Activated CD8-positive, alpha-beta T cell treated with anti-CD3 and anti-CD28 coated beads, Interleukin-2, amount 10 ng/mL, durations not matched to agents 7 days and 5 days (primary cell): Measurements from ENCODE around the gene FBXO10. TPM values are rescaled to one million over a fixed set of nuclear protein-coding genes. Genes with fewer than 3 reads are reported as not detected.

Experiments used
- ATAC-seq: fragments of 150-1000 bp; cut with Tn5 transposase; one replicate; pipeline ENCODE4 v1.10.0; 2021; ENCODE audit warnings: moderate library complexity
- CTCF ChIA-PET: fragments of 350-600 bp; sonication (Branson Sonifier 250); formaldehyde crosslinking; loops from one replicate; lab custom pipeline; 2021; ENCODE audit warnings: antibody characterized with exemption; lab: Charles Lee
- POLR2A ChIA-PET: fragments of 350-600 bp; sonication (Branson Sonifier 250); formaldehyde crosslinking; loops from one replicate; lab custom pipeline; 2021; ENCODE audit warnings: antibody characterized with exemption; lab: Charles Lee
- DNase-seq: peaks from one replicate; pipeline ENCODE4 v3.0.0-alpha.2; 2020
- H3K27ac Mint-ChIP-seq: one replicate; pipeline ENCODE4 v1.8.0; 2021; ENCODE audit warnings: mild to moderate bottlenecking, mixed read lengths
- H3K27me3 Mint-ChIP-seq: one replicate; pipeline ENCODE4 v1.8.0; 2021; ENCODE audit warnings: low read depth, mixed read lengths
- H3K36me3 Mint-ChIP-seq: one replicate; pipeline ENCODE4 v1.8.0; 2021; ENCODE audit warnings: low read depth, mixed read lengths
- H3K4me1 Mint-ChIP-seq: one replicate; pipeline ENCODE4 v1.8.0; 2021; ENCODE audit warnings: low read depth, mixed read lengths
- H3K4me3 Mint-ChIP-seq: one replicate; pipeline ENCODE4 v1.8.0; 2021; ENCODE audit warnings: mild to moderate bottlenecking, mixed read lengths
- H3K9me3 Mint-ChIP-seq: one replicate; pipeline ENCODE4 v1.8.0; 2022; ENCODE audit warnings: mixed read lengths; ENCODE audit not compliant: insufficient read depth
- total RNA-seq, 2 experiments: library from RNA; stranded (reverse); gene quantifications; one replicate each; pipeline ENCODE4 v1.2.3, GENCODE V29; 2021

FBXO10 gene
- total RNA-seq, 2 experiments from 2014 or later, result 2.0 to 2.3 TPM

DNA sequence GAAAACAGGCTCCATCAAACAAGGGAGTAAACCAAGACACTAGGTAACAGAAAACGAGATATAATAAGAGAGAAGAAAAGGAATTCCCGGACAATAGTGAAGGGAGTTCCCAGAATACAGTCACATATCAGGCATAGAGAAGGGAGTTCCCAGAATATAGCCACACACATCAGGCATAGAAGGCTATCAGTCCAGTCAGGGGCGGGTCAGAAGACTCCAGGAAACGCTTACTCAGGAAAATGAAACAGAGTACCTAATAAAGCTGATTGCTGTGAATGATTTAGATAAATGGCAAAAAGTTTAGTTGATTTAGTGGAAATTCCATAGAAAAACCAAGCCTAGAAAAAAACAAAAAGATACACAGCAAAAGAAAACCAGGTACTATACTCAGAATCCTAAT, 11.3 kb upstream of the FBXO10 start:
- no peak for ATAC-seq
- ChIA-PET POLR2A (no interaction called here), CTCF (interaction anchor here (6.2 kb wide), 1 partner anchor 11 kb away, joined by 47 read pairs; the partner anchor contains the start of gene FBXO10)
- peaks cover 20% of the 10 kb centered on the region for H3K4me1 Mint-ChIP-seq
- H3K4me3 Mint-ChIP-seq, result no peak overlapping the region
- no peak overlapping the region for H3K27ac Mint-ChIP-seq
- no peaks in the 10 kb centered on the region for H3K27me3 Mint-ChIP-seq
- DNase-seq, result no peak
- peaks cover 61% of the 10 kb centered on the region for H3K36me3 Mint-ChIP-seq
- no peaks in the 10 kb centered on the region for H3K9me3 Mint-ChIP-seq

DNA sequence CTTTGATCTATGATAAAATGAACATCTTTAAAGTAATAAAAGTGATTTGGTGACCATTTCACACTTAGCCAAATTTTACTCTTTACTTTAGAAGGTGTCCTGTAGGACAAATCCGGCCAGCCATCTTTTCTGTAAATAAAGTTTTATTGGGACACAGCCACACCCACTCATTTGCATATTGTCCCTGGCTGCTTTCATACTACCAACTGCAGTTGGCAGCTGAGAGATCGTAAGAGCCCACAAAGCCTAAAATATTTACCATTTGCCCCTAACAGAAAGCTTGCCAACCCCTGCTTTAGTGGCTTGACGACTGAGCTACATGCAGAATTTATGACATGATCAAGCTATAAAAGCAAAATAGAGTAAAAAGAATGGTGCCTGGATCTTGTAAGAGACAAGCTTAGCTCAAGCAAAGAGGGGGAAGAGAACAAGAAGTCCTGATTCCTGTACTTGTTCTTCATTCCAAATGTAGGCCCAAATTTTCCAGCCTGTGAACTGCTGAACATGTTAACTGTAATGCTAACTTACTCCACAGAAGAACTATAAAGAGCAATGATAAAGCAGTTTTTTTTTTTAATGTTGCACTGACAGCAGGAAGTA, 7.4 kb upstream of the FBXO10 start:
- ATAC-seq (no peak), DNase-seq (no peak)
- CTCF ChIA-PET, result interaction anchor here (0.6 to 3.8 kb wide), 8 partner anchors 8 to 310 kb away, joined by 3 to 17 read pairs (median 4); partner anchors contain the start of gene TOMM5
- peaks cover 51% of the 10 kb centered on the region for H3K36me3 Mint-ChIP-seq
- H3K4me3 Mint-ChIP-seq, result no peak overlapping the region
- H3K9me3 Mint-ChIP-seq, result no peaks in the 10 kb centered on the region
- no peaks in the 10 kb centered on the region for H3K27me3 Mint-ChIP-seq
- H3K27ac Mint-ChIP-seq, result no peak overlapping the region
- POLR2A ChIA-PET, result interaction anchor here (1.2 kb wide), 1 partner anchor 9 kb away, joined by 8 read pairs; the partner anchor contains the start of gene TOMM5
- no peaks in the 10 kb centered on the region for H3K4me1 Mint-ChIP-seq

DNA sequence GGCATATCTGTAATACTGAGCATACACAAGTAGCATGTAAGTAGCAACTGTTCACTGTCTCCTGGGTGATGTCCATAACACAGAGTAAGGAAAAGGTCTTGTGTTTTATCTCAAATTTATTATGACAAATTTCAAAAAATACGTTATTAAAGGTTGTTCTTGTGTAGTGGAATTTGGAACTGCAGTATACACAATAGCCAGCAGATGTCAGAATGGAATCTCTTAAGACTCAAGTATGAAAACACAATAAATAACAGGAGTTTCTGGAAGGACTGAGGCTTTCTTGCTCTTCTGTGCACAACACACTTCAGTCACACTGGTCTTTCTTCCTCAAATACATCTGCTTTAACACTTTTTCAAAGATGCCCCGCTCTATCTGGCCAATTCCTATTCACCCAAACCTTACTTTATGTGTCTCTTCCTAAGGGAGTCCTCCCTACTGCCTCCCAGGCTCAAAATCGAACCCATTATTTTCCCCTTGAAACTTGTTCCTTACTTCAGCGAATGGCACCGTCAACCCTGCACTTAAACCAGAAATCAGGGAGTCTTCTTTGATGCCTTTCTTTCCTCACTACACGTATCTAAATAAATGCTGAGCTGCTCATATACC, 6.5 kb upstream of the FBXO10 start:
- peak; percentile 39 for ATAC-seq
- CTCF ChIA-PET, result interaction anchor here (0.6 to 3.8 kb wide), 6 partner anchors 8 to 311 kb away, joined by 3 to 18 read pairs (median 4); partner anchors contain the start of gene TOMM5
- no peak for DNase-seq
- H3K4me3 Mint-ChIP-seq, result no peak overlapping the region
- no peaks in the 10 kb centered on the region for H3K4me1 Mint-ChIP-seq
- H3K9me3 Mint-ChIP-seq, result no peaks in the 10 kb centered on the region
- H3K27me3 Mint-ChIP-seq, result no peaks in the 10 kb centered on the region
- H3K36me3 Mint-ChIP-seq, result peaks cover 47% of the 10 kb centered on the region
- H3K27ac Mint-ChIP-seq, result no peak overlapping the region
- POLR2A ChIA-PET, result interaction anchor here (1.2 kb wide), 1 partner anchor 10 kb away, joined by 8 read pairs; the partner anchor contains the start of gene TOMM5

DNA sequence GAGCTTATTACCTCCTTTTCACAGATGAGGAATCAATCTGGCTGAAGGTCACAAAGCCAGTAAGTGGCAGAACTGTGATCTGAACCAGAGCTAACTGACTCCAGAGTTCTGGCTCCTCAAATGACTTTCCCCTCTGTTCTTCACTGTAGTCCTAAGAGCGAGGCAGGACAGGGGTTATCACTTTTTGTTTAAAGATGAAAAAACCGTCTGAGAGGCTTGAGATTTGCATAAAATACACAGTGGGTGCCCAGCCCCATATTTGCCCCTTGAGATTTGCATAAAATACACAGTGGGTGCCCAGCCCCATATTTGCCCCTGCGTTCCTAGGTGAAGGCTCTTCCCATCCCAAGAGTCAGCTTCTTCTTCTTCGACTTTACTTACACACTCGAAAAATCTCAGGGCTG, 667 bp downstream of the FBXO10 start:
- Mint-ChIP-seq H3K36me3 (peaks cover 9% of the 10 kb centered on the region), H3K9me3 (no peaks in the 10 kb centered on the region), H3K27ac (peak overlapping the region; percentile 11), H3K4me3 (peak overlapping the region; percentile 57), H3K27me3 (peaks cover 6% of the 10 kb centered on the region), H3K4me1 (peaks cover 9% of the 10 kb centered on the region)
- POLR2A ChIA-PET, result interaction anchor here (0.7 to 3.6 kb wide), 4 partner anchors 15 to 209 kb away, joined by 3 to 22 read pairs (median 4); partner anchors contain the start of genes EXOSC3 and TOMM5
- CTCF ChIA-PET, result interaction anchor here (0.9 to 6.2 kb wide), 2 partner anchors 8 to 15 kb away, joined by 5 to 47 read pairs; partner anchors contain the start of gene TOMM5
- ATAC-seq (peak; percentile 25), DNase-seq (no peak)

DNA sequence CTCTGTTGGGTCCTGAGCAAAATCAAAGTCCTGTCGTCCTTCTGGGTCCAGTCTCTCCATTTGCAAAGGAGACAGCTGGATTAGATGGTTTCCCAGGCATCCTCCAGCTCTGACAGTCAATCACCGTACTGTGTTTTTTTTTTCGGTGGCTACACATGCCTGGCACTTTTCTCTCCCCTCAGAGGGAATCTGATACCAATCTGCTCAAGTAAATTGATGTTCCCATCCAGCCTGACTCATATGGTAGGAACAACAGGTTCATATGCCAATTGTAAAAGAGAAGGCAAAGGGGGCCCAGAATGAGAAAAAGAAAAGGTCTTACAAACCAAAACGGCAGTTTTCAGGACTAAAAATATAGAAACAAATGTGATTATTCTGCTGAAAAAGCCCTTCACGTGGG, 1.2 kb downstream of the FBXO10 start:
- CTCF ChIA-PET, result interaction anchor here (0.9 to 6.2 kb wide), 2 partner anchors 9 to 15 kb away, joined by 5 to 47 read pairs; partner anchors contain the start of gene TOMM5
- Mint-ChIP-seq H3K4me1 (peaks cover 9% of the 10 kb centered on the region), H3K9me3 (no peaks in the 10 kb centered on the region), H3K27me3 (peaks cover 6% of the 10 kb centered on the region), H3K36me3 (peaks cover 5% of the 10 kb centered on the region), H3K27ac (no peak overlapping the region), H3K4me3 (no peak overlapping the region)
- no peak for ATAC-seq
- no peak for DNase-seq
- POLR2A ChIA-PET, result interaction anchor here (0.9 to 3.6 kb wide), 2 partner anchors 15 to 17 kb away, joined by 3 to 22 read pairs; partner anchors contain the start of gene TOMM5

DNA sequence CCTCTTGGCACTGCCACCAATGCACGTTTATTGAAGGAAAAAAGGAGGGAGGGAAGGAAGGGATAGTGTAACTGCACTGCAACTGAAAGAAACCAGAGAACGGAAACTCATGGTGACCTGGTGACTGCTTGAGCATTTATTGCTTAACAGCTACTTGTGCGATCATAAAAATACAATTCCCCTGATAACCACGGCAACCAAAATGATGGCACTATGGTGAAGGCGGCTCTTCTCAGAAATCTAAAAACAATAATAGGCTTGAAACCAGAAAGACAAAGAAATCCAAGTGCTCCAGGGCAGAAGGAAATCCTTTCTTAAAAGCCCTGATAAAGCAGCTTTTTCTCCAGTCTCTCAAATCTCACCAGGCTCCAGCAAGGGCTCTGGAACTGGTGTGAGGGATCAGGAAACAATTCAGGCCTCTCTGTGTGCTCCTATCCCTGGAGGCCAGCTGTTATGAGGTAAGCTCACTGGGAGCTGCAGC, 1.9 kb downstream of the FBXO10 start:
- no peak for DNase-seq
- no peak for ATAC-seq
- H3K27ac Mint-ChIP-seq, result no peak overlapping the region
- H3K4me1 Mint-ChIP-seq, result peaks cover 9% of the 10 kb centered on the region
- POLR2A ChIA-PET, result interaction anchor here (3.6 kb wide), 1 partner anchor 18 kb away, joined by 22 read pairs; the partner anchor contains the start of gene TOMM5
- CTCF ChIA-PET, result interaction anchor here (0.8 to 6.2 kb wide), 2 partner anchors 10 to 16 kb away, joined by 3 to 47 read pairs; partner anchors contain the start of gene TOMM5
- no peak overlapping the region for H3K4me3 Mint-ChIP-seq
- peaks cover 6% of the 10 kb centered on the region for H3K27me3 Mint-ChIP-seq
- peaks cover 5% of the 10 kb centered on the region for H3K36me3 Mint-ChIP-seq
- no peaks in the 10 kb centered on the region for H3K9me3 Mint-ChIP-seq

DNA sequence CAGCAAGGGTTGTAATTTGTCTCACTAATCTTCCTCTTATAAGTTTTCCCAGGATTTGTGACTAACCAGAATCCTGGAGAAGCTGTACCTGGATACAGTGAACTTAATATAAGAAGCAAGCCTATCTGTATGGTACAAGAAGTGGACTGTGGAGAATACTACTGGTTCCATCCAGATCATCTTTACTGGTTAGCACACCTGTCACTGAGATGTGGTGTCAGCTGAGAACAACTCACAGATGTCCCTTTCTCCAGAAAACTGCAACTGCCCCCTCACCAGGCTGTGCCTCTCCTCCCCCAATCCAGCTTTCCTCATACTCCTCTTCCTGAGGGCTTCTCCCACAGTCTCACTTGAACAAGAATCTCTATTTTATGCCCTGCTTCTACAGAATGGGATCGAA, 4.9 kb downstream of the FBXO10 start:
- Mint-ChIP-seq H3K4me3 (no peak overlapping the region), H3K4me1 (peaks cover 7% of the 10 kb centered on the region), H3K27ac (no peak overlapping the region), H3K27me3 (peaks cover 6% of the 10 kb centered on the region), H3K36me3 (peaks cover 4% of the 10 kb centered on the region), H3K9me3 (no peaks in the 10 kb centered on the region)
- ATAC-seq (no peak), DNase-seq (no peak)
- ChIA-PET POLR2A (no interaction called here), CTCF (no interaction called here)

DNA sequence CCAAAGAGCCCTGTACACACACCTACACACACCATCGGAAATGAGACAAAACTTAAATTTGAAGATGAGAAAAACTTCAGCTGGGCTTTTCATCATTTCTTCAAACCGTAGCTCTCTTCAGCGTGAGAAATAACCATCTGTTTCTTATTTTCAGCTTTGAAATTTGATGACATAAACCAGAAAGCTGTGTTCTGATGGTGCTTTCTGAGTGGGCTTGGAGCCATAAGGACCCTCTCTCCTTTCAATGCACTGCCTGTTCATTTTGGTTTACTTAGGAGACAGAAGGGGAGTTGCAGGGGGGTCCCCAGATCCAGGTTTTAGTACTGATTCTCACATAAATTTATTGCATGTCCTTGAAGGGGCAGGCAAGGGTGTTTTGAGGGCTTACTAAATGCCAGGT, 9.5 kb downstream of the FBXO10 start:
- DNase-seq, result no peak
- ChIA-PET CTCF (no interaction called here), POLR2A (no interaction called here)
- no peaks in the 10 kb centered on the region for H3K27me3 Mint-ChIP-seq
- peaks cover 14% of the 10 kb centered on the region for H3K9me3 Mint-ChIP-seq
- no peaks in the 10 kb centered on the region for H3K4me1 Mint-ChIP-seq
- peaks cover 23% of the 10 kb centered on the region for H3K36me3 Mint-ChIP-seq
- H3K27ac Mint-ChIP-seq, result no peak overlapping the region
- H3K4me3 Mint-ChIP-seq, result no peak overlapping the region
- no peak for ATAC-seq

DNA sequence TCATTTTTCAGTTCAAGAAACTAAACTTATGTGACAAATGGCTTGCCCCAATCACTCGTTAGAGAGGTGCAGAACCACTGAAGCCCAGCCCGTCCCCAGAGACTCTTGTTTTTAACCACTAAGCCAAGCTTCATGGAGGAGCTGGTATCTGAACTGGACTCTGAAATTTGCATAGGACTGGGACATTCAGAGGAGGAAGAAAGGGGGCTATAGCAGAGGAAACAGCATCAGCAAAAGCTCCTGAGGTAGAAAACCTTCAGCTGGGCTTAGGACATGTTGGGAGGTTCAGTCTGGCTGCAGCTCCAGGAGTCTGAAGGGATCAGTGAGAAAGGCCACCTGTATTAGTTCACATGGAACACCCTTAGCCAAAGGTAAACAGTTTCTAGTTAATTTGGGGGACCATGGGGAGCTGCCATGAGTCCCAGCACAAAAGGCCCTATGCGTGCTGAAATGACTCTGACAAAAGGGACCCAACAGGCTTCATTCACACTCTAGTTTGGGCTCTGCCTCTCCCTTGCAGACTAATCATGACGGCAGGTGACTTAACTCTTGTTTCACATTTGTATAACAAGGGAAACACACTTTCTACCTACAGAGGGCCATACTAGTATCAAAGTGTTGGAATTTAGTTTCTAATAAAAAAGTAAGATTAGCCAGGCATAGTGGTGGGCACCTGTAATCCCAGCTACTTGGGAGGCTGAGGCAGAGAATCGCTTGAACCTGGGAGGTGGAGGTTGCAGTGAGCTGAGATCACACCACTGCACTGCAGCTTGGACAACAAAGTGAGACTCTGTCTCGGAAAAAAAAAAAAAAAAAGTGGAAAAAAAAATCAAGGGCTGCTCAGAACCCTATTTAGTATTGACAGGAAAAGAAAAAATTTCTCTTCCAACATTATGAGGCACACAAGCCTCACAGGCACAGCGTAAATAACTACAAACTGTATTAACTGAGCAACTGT, 10.2 kb downstream of the FBXO10 start:
- ChIA-PET POLR2A (interaction anchor here (1.2 kb wide), 1 partner anchor 26 kb away, joined by 3 read pairs; the partner anchor contains the start of gene TOMM5), CTCF (no interaction called here)
- no peak for DNase-seq
- ATAC-seq, result no peak
- no peak overlapping the region for H3K4me3 Mint-ChIP-seq
- peaks cover 23% of the 10 kb centered on the region for H3K36me3 Mint-ChIP-seq
- no peaks in the 10 kb centered on the region for H3K4me1 Mint-ChIP-seq
- no peak overlapping the region for H3K27ac Mint-ChIP-seq
- H3K27me3 Mint-ChIP-seq, result no peaks in the 10 kb centered on the region
- peaks cover 14% of the 10 kb centered on the region for H3K9me3 Mint-ChIP-seq

DNA sequence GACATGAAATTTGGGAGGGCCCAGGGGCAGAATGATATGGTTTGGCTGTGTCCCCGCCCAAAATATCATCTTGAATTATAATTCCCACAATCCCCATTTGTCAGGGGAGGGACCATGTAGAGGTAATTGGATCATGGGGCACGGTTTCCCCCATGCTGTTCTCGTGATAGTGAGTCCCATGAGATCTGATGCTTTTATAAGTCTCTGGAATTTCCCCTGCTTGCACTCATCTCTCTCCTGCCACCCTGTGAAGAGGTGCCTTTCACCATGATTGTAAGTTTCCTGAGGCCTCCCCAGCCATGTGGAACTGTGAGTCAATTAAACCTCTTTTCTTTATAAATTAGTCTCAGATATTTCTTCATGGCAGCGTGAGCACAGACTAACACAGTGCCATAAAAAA, 11.3 kb downstream of the FBXO10 start:
- Mint-ChIP-seq H3K4me1 (no peaks in the 10 kb centered on the region), H3K27ac (no peak overlapping the region), H3K36me3 (peaks cover 23% of the 10 kb centered on the region), H3K4me3 (no peak overlapping the region), H3K27me3 (no peaks in the 10 kb centered on the region), H3K9me3 (peaks cover 14% of the 10 kb centered on the region)
- ChIA-PET POLR2A (interaction anchor here (1.2 kb wide), 1 partner anchor 27 kb away, joined by 3 read pairs; the partner anchor contains the start of gene TOMM5), CTCF (interaction anchor here (1.3 kb wide), 1 partner anchor 9 kb away, joined by 3 read pairs; no protein-coding TSS in a partner anchor)
- no peak for DNase-seq
- no peak for ATAC-seq
